ENCODE data around the gene EPC1.
A peak's percentile ranks its signal among the peaks of the same experiment; 100 is the strongest.

EPC1 gene

GRCh38 chr10:32279795-32280194, 67.2 kb downstream of the EPC1 start:
- no peak overlapping the region for H3K4me3 Mint-ChIP-seq
- no peaks in the 10 kb centered on the region for H3K27me3 Mint-ChIP-seq
- peaks cover 6% of the 10 kb centered on the region for H3K4me1 Mint-ChIP-seq
- ATAC-seq (replicated peaks; ENCODE audit: extremely low read depth, poor library complexity, severe bottlenecking) = no peak
- peaks cover 55% of the 10 kb centered on the region for H3K36me3 Mint-ChIP-seq (ENCODE audit: insufficient read depth)
- H3K27ac Mint-ChIP-seq (ENCODE audit: low read depth) = no peak overlapping the region
- DNase-seq (ENCODE audit: low spot score in 2 of 2) = no peak
- no peaks in the 10 kb centered on the region for H3K9me3 Mint-ChIP-seq

GRCh38 chr10:32273336-32273735, 73.6 kb downstream of the EPC1 start:
- Mint-ChIP-seq H3K4me1 (peaks cover 11% of the 10 kb centered on the region), H3K27ac (ENCODE audit: low read depth) (peak overlapping the region; percentile 44), H3K4me3 (no peak overlapping the region), H3K27me3 (no peaks in the 10 kb centered on the region), H3K36me3 (ENCODE audit: insufficient read depth) (peaks cover 61% of the 10 kb centered on the region), H3K9me3 (no peaks in the 10 kb centered on the region)
- no peak for DNase-seq (ENCODE audit: low spot score in 2 of 2)
- no peak for ATAC-seq (replicated peaks; ENCODE audit: extremely low read depth, poor library complexity, severe bottlenecking)

DNA sequence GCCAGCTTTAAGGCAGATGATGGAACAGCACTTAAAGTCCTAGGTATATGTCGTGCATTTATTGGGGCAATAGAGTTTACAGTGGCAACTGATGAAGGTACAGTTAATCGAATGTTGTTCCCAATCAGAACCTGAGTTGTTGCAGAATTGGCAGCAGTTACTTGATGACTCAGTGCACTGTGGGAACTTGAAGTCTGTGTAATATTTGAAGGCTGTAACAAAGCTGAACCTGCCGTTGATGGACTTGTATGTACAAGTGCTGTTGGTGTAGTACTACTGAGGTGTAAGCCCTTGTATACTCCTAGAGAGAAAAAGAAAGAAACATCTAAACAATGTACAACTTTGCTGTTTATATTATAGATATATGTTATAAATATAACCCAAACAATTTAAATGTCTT, 75.3 kb downstream of the EPC1 start:
- ATAC-seq (replicated peaks; ENCODE audit: extremely low read depth, poor library complexity, severe bottlenecking) (no peak), DNase-seq (ENCODE audit: low spot score in 2 of 2) (no peak)
- no peak overlapping the region for H3K4me3 Mint-ChIP-seq
- no peak overlapping the region for H3K27ac Mint-ChIP-seq (ENCODE audit: low read depth)
- no peaks in the 10 kb centered on the region for H3K27me3 Mint-ChIP-seq
- H3K4me1 Mint-ChIP-seq = peaks cover 6% of the 10 kb centered on the region
- peaks cover 64% of the 10 kb centered on the region for H3K36me3 Mint-ChIP-seq (ENCODE audit: insufficient read depth)
- H3K9me3 Mint-ChIP-seq = no peaks in the 10 kb centered on the region

DNA sequence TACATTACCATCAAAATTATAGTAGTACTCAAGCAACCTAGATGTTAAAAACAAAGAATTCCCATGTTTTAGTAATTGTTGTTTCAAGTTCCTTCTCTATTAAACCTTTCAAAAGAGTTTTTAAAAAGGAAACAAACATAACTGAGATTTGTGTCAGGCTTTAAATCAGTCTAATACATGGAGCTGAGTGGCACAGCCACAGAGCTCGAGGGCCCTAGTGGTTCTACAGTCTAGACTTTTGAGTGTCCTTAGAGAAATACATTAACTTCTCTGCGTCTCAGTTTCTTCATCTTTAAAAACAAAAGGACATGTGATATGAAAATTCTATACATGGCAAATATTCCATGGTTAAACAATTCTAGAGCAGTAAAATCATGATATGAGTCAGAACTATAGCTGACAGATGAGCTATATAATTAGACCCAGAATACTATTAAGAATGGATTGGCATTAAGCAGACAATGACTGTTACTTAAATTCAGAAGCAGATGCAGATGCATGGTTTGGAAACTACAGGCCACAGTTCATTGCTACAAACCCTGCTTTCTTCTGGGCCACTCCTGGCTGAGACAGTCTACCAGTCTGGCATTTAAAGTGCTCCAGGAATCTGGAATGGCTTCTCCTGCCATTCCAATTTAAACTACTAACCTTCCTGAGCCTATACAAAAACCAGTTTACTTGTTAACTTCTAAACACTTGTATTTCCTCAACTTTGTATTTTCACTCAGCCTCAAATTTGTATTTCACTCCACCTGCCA, 77.4 kb downstream of the EPC1 start:
- peaks cover 6% of the 10 kb centered on the region for H3K4me1 Mint-ChIP-seq
- ATAC-seq (replicated peaks; ENCODE audit: extremely low read depth, poor library complexity, severe bottlenecking) = no peak
- H3K27ac Mint-ChIP-seq (ENCODE audit: low read depth) = peak overlapping the region; percentile 67

GRCh38 chr10:32268788-32269187, 78.2 kb downstream of the EPC1 start:
- ATAC-seq (replicated peaks; ENCODE audit: extremely low read depth, poor library complexity, severe bottlenecking) (no peak), DNase-seq (ENCODE audit: low spot score in 2 of 2) (no peak)
- H3K36me3 Mint-ChIP-seq (ENCODE audit: insufficient read depth) = peaks cover 51% of the 10 kb centered on the region
- H3K4me1 Mint-ChIP-seq = peaks cover 6% of the 10 kb centered on the region
- H3K4me3 Mint-ChIP-seq = no peak overlapping the region
- no peak overlapping the region for H3K27ac Mint-ChIP-seq (ENCODE audit: low read depth)
- H3K9me3 Mint-ChIP-seq = no peaks in the 10 kb centered on the region
- H3K27me3 Mint-ChIP-seq = no peaks in the 10 kb centered on the region

More for the DNA sequence above, 77.4 kb downstream of the EPC1 start:
- Mint-ChIP-seq H3K4me3 (no peak overlapping the region), H3K36me3 (ENCODE audit: insufficient read depth) (peaks cover 54% of the 10 kb centered on the region), H3K27me3 (no peaks in the 10 kb centered on the region), H3K9me3 (no peaks in the 10 kb centered on the region)
- no peak for DNase-seq (ENCODE audit: low spot score in 2 of 2)

- H3K4me1 Mint-ChIP-seq = peaks cover 6% of the 10 kb centered on the region
- H3K9me3 Mint-ChIP-seq = no peaks in the 10 kb centered on the region
- no peaks in the 10 kb centered on the region for H3K27me3 Mint-ChIP-seq
- DNase-seq (ENCODE audit: low spot score in 2 of 2) (no peak), ATAC-seq (replicated peaks; ENCODE audit: extremely low read depth, poor library complexity, severe bottlenecking) (no peak)
- H3K4me3 Mint-ChIP-seq = no peak overlapping the region
- peaks cover 43% of the 10 kb centered on the region for H3K36me3 Mint-ChIP-seq (ENCODE audit: insufficient read depth)
- peak overlapping the region; percentile 77 for H3K27ac Mint-ChIP-seq (ENCODE audit: low read depth)
Observed at GRCh38 chr10:32266979-32267378, 80.0 kb downstream of the EPC1 start.

DNA sequence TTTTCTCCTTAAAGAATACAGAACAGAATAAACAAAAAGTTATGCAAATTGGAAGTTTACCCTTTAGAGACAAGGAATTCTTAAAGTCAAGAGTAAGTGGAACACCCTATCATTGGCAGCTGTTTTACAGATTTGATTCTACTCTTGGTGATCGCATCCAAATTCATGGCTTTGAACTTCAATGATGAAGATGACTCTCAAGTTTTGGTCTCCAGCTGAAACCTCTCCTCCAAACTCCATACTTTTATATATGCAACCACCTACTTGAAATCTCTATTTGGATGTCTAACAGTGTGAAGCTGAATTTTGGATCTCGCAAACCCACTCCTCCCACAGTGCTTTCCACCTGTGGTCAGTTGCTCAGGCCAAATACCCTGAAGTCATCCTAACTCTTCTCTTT, 80.4 kb downstream of the EPC1 start:
- ATAC-seq (replicated peaks; ENCODE audit: extremely low read depth, poor library complexity, severe bottlenecking) (no peak), DNase-seq (ENCODE audit: low spot score in 2 of 2) (no peak)
- no peaks in the 10 kb centered on the region for H3K27me3 Mint-ChIP-seq
- H3K4me1 Mint-ChIP-seq = peaks cover 4% of the 10 kb centered on the region
- H3K27ac Mint-ChIP-seq (ENCODE audit: low read depth) = no peak overlapping the region
- H3K9me3 Mint-ChIP-seq = no peaks in the 10 kb centered on the region
- H3K4me3 Mint-ChIP-seq = no peak overlapping the region
- H3K36me3 Mint-ChIP-seq (ENCODE audit: insufficient read depth) = peaks cover 39% of the 10 kb centered on the region

- Mint-ChIP-seq H3K27ac (ENCODE audit: low read depth) (no peak overlapping the region), H3K4me1 (no peaks in the 10 kb centered on the region), H3K36me3 (ENCODE audit: insufficient read depth) (peaks cover 31% of the 10 kb centered on the region), H3K4me3 (no peak overlapping the region), H3K9me3 (no peaks in the 10 kb centered on the region), H3K27me3 (no peaks in the 10 kb centered on the region)
- ATAC-seq (replicated peaks; ENCODE audit: extremely low read depth, poor library complexity, severe bottlenecking) = no peak
- DNase-seq (ENCODE audit: low spot score in 2 of 2) = no peak
Observed at GRCh38 chr10:32265756-32266155, 81.2 kb downstream of the EPC1 start.

DNA sequence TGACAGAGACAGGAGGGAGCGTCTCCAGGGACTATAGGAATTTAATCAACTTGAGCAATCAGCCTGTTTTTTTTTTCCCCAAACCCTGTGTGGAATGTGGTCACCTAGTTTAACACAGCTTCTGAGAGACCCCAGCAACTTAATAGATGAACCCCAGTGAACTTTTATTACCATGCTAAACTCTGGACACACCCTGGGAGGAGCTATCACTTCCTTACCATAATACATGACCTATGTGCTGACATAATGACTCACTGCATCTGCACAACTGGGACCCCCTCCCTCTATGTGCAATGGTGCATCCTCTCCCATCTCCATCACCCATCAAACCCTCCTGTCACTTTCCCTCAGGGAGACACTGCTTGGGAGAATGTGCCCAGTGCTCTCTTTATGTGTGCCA, 83.7 kb downstream of the EPC1 start:
- H3K27me3 Mint-ChIP-seq = no peaks in the 10 kb centered on the region
- no peak overlapping the region for H3K4me3 Mint-ChIP-seq
- no peak for DNase-seq (ENCODE audit: low spot score in 2 of 2)
- H3K4me1 Mint-ChIP-seq = no peaks in the 10 kb centered on the region
- ATAC-seq (replicated peaks; ENCODE audit: extremely low read depth, poor library complexity, severe bottlenecking) = no peak
- no peaks in the 10 kb centered on the region for H3K9me3 Mint-ChIP-seq
- peaks cover 12% of the 10 kb centered on the region for H3K36me3 Mint-ChIP-seq (ENCODE audit: insufficient read depth)
- no peak overlapping the region for H3K27ac Mint-ChIP-seq (ENCODE audit: low read depth)

- DNase-seq (ENCODE audit: low spot score in 2 of 2) (no peak), ATAC-seq (replicated peaks; ENCODE audit: extremely low read depth, poor library complexity, severe bottlenecking) (no peak)
- no peaks in the 10 kb centered on the region for H3K27me3 Mint-ChIP-seq
- H3K27ac Mint-ChIP-seq (ENCODE audit: low read depth) = no peak overlapping the region
- peaks cover 1% of the 10 kb centered on the region for H3K36me3 Mint-ChIP-seq (ENCODE audit: insufficient read depth)
- no peaks in the 10 kb centered on the region for H3K9me3 Mint-ChIP-seq
- peaks cover 6% of the 10 kb centered on the region for H3K4me1 Mint-ChIP-seq
- no peak overlapping the region for H3K4me3 Mint-ChIP-seq
Observed at GRCh38 chr10:32259551-32259950, 87.4 kb downstream of the EPC1 start.

GRCh38 chr10:32256613-32257437, 90.1 kb downstream of the EPC1 start:
- no peak overlapping the region for H3K4me3 Mint-ChIP-seq
- no peaks in the 10 kb centered on the region for H3K27me3 Mint-ChIP-seq
- H3K9me3 Mint-ChIP-seq = no peaks in the 10 kb centered on the region
- DNase-seq (ENCODE audit: low spot score in 2 of 2) = peak; percentile 61 to 62
- H3K27ac Mint-ChIP-seq (ENCODE audit: low read depth) = no peak overlapping the region
- H3K4me1 Mint-ChIP-seq = peaks cover 6% of the 10 kb centered on the region
- H3K36me3 Mint-ChIP-seq (ENCODE audit: insufficient read depth) = no peaks in the 10 kb centered on the region
- peak; percentile 62 for ATAC-seq (replicated peaks; ENCODE audit: extremely low read depth, poor library complexity, severe bottlenecking)

DNA sequence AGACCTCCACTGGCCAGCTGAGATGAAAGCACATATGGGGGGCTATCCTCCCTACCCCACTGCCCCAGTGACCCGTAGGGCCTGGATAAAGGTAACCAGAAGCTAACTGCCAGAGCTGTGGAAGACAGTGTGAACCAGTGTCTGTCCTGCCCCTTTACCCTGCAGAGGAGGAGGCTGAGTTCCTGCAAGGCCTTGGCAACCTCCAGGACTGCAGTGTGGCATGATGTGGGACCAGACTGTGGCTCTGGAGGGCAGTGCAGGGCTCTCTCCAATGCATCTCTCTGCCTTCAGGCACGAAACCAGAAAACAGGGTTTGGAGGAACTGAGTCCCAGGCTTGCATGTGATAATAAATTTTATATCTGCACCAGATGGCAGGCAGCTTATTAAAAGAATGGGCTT, 93.1 kb downstream of the EPC1 start:
- Mint-ChIP-seq H3K27me3 (no peaks in the 10 kb centered on the region), H3K36me3 (ENCODE audit: insufficient read depth) (no peaks in the 10 kb centered on the region), H3K4me3 (no peak overlapping the region), H3K4me1 (peaks cover 6% of the 10 kb centered on the region), H3K27ac (ENCODE audit: low read depth) (no peak overlapping the region), H3K9me3 (no peaks in the 10 kb centered on the region)
- DNase-seq (ENCODE audit: low spot score in 2 of 2) (no peak), ATAC-seq (replicated peaks; ENCODE audit: extremely low read depth, poor library complexity, severe bottlenecking) (no peak)

DNA sequence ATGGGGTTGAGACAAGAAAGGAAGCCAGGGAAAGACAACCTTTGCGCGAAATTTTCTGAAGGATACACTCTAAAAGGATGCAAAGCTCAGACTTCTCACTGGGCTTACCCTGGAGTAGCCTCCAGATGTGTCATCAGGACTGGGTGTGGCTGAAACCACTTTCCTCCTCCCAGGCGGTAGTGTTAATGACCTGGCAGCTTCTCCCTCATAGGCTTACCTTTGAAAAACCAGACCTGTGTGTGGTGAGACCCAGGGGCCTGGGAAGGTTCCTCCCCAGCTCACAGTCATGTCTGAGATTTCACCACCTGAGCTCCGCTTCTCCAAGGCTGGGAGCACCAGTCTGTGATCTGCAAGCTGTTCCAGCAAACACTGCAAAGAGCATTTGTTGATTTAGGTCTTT, 93.7 kb downstream of the EPC1 start:
- ATAC-seq (replicated peaks; ENCODE audit: extremely low read depth, poor library complexity, severe bottlenecking) (no peak), DNase-seq (ENCODE audit: low spot score in 2 of 2) (no peak)
- Mint-ChIP-seq H3K27me3 (no peaks in the 10 kb centered on the region), H3K4me3 (no peak overlapping the region), H3K36me3 (ENCODE audit: insufficient read depth) (no peaks in the 10 kb centered on the region), H3K27ac (ENCODE audit: low read depth) (no peak overlapping the region), H3K4me1 (peaks cover 6% of the 10 kb centered on the region), H3K9me3 (no peaks in the 10 kb centered on the region)
